A673 (cell line): ENCODE measurements around the gene GNB2. TPM values are rescaled to one million over a fixed set of nuclear protein-coding genes. Genes with fewer than 3 reads are reported as not detected.

Experiments
- BruUV-seq: library from RNA; stranded (reverse); fragments of 400-500 nt; replicated peaks from 2 replicates; lab custom pipeline; 2021; lab: Mats Ljungman, UMichigan
- CTCF ChIA-PET: fragments of 300-600 bp; sonication (Branson Sonifier 250); formaldehyde crosslinking; loops from one replicate; lab custom pipeline; 2022; ENCODE audit warnings: antibody characterized with exemption; lab: Charles Lee
- POLR2A ChIA-PET: fragments of 300-600 bp; sonication (Branson Sonifier 250); formaldehyde crosslinking; loops from one replicate; lab custom pipeline; 2022; ENCODE audit warnings: antibody characterized with exemption; ENCODE audit not compliant: low non-redundant PET; lab: Charles Lee
- DNase-seq: peaks from one replicate; pipeline ENCODE4 v3.0.0-alpha.2; 2015; ENCODE audit warnings: low spot score
- H3K27ac ChIP-seq: fragments of 200-600 bp; sonication (generic); 2 replicates; pipeline ENCODE4 v1.5.1; 2016; ENCODE audit warnings: mixed run types, low read depth, mild to moderate bottlenecking, mixed read lengths, antibody characterized with exemption, low read length; ENCODE audit not compliant: poor library complexity, severe bottlenecking
- H3K27me3 ChIP-seq: fragments of 200-600 bp; sonication (generic); replicated peaks from 2 replicates; pipeline ENCODE4 v1.6.1; 2017; ENCODE audit warnings: mixed run types, low read depth, mild to moderate bottlenecking, mixed read lengths, antibody characterized with exemption, low read length; ENCODE audit not compliant: insufficient read depth, poor library complexity
- H3K36me3 ChIP-seq: fragments of 200-600 bp; sonication (generic); 2 replicates; pipeline ENCODE4 v1.6.1; 2016; ENCODE audit warnings: mixed run types, mild to moderate bottlenecking, mixed read lengths, antibody characterized with exemption, low read length; ENCODE audit not compliant: insufficient read depth, poor library complexity, severe bottlenecking
- H3K4me1 ChIP-seq: fragments of 200-600 bp; sonication (generic); 2 replicates; pipeline ENCODE4 v1.6.1; 2017; ENCODE audit warnings: mixed run types, mild to moderate bottlenecking, mixed read lengths, antibody characterized with exemption, low read length; ENCODE audit not compliant: insufficient read depth, poor library complexity, severe bottlenecking
- H3K4me3 ChIP-seq: fragments of 200-600 bp; sonication (generic); 2 replicates; pipeline ENCODE4 v1.5.1; 2016; ENCODE audit warnings: low read depth, mixed run types, mild to moderate bottlenecking, mixed read lengths, low read length; ENCODE audit not compliant: poor library complexity, severe bottlenecking
- H3K9me3 ChIP-seq: fragments of 200-600 bp; sonication (generic); 2 replicates; pipeline ENCODE4 v1.6.1; 2016; ENCODE audit warnings: mixed run types, low read depth, mild to moderate bottlenecking, mixed read lengths, antibody characterized with exemption, low read length; ENCODE audit not compliant: poor library complexity, severe bottlenecking
- EZH2 ChIP-seq: fragments of 200-600 bp; sonication (generic); IDR thresholded peaks from 2 replicates; pipeline ENCODE4 v1.6.1; 2017; ENCODE audit warnings: borderline replicate concordance, low read depth, mild to moderate bottlenecking, mixed read lengths, antibody characterized with exemption, low read length; ENCODE audit not compliant: poor library complexity, severe bottlenecking
- intact Hi-C: fragments of 100-400 bp; cut with micrococcal nuclease; formaldehyde crosslinking; loops from one replicate; pipeline ENCODE4 v1.10.0; 2022; ENCODE audit not compliant: unreplicated experiment
- total RNA-seq: library from RNA; stranded (reverse); gene quantifications from 2 replicates; pipeline ENCODE4 v1.2.3, GENCODE V29; 2021
- TF ChIP-seq, protein P1 (sequence below): fragments of 300-800, 200-600 bp; sonication (generic); conservative IDR thresholded peaks from 2 replicates; pipeline ENCODE4 v1.5.1; 2017; ENCODE audit warnings: low read depth, mild to moderate bottlenecking, antibody characterized with exemption, low read length, moderate library complexity, mixed read lengths

Gene GNB2
- total RNA-seq, 1 experiment from 2014 or later, result 225 TPM

DNA sequence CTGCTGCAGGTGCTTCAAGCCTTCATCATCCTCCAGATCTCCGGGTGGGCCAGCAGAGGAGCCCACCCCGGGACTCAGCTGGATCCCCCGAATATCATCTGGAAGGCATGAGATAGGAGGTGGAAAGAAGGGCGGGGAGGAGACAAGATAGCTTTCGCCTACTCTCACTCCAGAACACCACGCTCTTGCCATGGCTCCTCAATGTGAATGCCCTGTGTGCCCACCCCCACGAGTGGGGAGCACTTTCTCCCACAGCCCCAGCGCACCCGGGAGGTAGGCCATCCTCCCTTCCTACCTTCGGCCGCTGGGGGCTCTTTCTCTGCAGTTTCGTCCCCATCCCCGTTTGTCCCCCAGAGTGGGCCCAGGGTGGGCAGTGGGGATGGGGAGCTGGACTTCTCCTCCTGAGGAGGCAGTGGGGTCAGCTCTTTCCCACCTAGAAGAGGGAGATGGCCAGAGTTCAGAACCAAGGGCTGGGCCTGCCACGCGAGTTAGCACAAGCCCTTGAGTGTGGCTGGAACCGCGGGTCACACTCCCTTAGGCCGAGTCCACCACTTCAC is 11.6 kb downstream of the GNB2 start:
- no peak for TF ChIP-seq EZH2
- TF ChIP-seq, protein P1, sequence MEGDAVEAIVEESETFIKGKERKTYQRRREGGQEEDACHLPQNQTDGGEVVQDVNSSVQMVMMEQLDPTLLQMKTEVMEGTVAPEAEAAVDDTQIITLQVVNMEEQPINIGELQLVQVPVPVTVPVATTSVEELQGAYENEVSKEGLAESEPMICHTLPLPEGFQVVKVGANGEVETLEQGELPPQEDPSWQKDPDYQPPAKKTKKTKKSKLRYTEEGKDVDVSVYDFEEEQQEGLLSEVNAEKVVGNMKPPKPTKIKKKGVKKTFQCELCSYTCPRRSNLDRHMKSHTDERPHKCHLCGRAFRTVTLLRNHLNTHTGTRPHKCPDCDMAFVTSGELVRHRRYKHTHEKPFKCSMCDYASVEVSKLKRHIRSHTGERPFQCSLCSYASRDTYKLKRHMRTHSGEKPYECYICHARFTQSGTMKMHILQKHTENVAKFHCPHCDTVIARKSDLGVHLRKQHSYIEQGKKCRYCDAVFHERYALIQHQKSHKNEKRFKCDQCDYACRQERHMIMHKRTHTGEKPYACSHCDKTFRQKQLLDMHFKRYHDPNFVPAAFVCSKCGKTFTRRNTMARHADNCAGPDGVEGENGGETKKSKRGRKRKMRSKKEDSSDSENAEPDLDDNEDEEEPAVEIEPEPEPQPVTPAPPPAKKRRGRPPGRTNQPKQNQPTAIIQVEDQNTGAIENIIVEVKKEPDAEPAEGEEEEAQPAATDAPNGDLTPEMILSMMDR, result no peak
- peaks cover 96% of the 10 kb centered on the region for H3K36me3 ChIP-seq
- CTCF ChIA-PET, result no interaction called here

DNA sequence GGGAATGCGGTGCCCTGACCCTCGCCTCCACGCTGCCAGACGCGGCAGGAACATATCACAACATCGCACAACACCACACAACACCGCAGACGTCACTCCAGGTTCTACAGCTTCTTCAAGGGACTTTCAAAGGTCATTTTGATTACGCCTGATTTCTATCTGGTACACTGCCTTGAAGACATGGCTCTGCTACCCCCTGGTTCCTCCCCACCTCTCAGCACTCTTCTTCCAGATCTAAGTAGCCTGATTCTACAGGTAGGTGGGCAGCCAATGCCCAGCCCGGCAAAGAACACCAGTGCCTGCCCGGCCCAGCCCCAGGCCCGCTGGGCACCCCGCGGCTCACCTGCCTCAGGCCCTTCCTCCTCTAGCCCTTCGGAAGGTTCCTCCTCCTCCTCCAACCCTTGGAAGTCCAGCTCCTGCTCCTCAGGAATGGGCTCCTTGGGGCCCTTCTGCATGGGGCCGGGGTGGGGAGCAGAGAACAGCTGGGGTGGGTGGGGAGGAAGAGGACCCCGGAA is 12.1 kb downstream of the GNB2 start:
- POLR2A ChIA-PET, result no interaction called here
- no peak overlapping the region for H3K4me3 ChIP-seq
- intact Hi-C loops, result no loop called here
- TF ChIP-seq, protein P1, result no peak
- TF ChIP-seq EZH2, result no peak
- H3K9me3 ChIP-seq, result no peaks in the 10 kb centered on the region
- CTCF ChIA-PET, result no interaction called here
- BruUV-seq, result no TSS peak
- no peak for DNase-seq
- H3K36me3 ChIP-seq, result peaks cover 90% of the 10 kb centered on the region
- H3K27ac ChIP-seq, result no peak overlapping the region
- H3K4me1 ChIP-seq, result peaks cover 5% of the 10 kb centered on the region
- H3K27me3 ChIP-seq, result no peaks in the 10 kb centered on the region

More for the DNA sequence above, 11.6 kb downstream of the GNB2 start:
- BruUV-seq, result no TSS peak
- intact Hi-C loops, result no loop called here
- POLR2A ChIA-PET, result no interaction called here
- no peak for DNase-seq
- H3K27ac ChIP-seq, result no peak overlapping the region
- peaks cover 11% of the 10 kb centered on the region for H3K4me1 ChIP-seq
- no peak overlapping the region for H3K4me3 ChIP-seq
- H3K27me3 ChIP-seq, result no peaks in the 10 kb centered on the region
- no peaks in the 10 kb centered on the region for H3K9me3 ChIP-seq

DNA sequence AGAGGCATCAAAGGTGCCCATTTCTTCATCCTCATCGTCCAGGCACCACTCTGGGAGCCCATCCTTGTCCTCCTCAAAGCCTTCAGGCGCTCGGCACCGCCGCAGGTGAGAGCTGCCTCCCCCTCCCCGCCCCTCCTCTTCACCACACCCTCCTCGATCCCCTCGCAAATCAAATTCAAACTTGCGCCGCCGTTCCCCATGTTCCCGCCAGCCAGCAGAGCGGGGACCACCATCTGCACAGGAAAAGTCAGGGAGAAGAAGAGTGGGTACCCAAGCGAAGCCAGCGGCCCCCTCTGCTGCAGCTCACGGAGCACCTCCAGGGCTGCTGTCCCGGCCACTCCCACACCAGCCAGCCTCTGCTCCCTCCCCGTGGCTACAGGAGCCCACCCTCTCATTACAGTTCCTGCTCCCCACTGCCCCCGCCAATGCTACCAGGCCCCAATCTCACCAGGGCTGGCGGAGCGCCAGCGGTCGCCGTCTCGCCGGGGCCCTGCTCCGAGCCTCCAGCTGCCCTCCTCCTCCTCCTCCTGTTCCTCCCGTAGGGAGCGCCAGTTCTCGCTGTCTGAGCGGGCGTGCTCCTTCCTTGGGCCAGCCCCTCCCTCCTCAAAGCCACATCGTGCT is 12.8 kb downstream of the GNB2 start:
- no peak overlapping the region for H3K27ac ChIP-seq
- intact Hi-C loops, result no loop called here
- no peak for TF ChIP-seq EZH2
- TF ChIP-seq, protein P1, result no peak
- ChIA-PET CTCF (no interaction called here), POLR2A (no interaction called here)
- no peaks in the 10 kb centered on the region for H3K27me3 ChIP-seq
- H3K4me1 ChIP-seq, result peaks cover 3% of the 10 kb centered on the region
- no peaks in the 10 kb centered on the region for H3K9me3 ChIP-seq
- H3K4me3 ChIP-seq, result no peak overlapping the region
- no TSS peak for BruUV-seq
- peaks cover 89% of the 10 kb centered on the region for H3K36me3 ChIP-seq
- no peak for DNase-seq
